Loucy (cell line): Measurements from ENCODE around the gene PALLD.

Experiments
- H2AFZ ChIP-seq: fragments of 200-600 bp; sonication (generic); 2 replicates; pipeline ENCODE4 v1.6.0; 2016; ENCODE audit warnings: antibody characterized with exemption, mild to moderate bottlenecking, low read length, moderate library complexity
- H3F3A ChIP-seq: fragments of 200-600 bp; 2 replicates; pipeline ENCODE4 v1.6.0; 2016; ENCODE audit warnings: antibody characterized with exemption, low read depth, mild to moderate bottlenecking
- H3K27me3 ChIP-seq: fragments of 200-600 bp; sonication (generic); 2 replicates; pipeline ENCODE4 v1.6.1; 2014; ENCODE audit warnings: low read length, mild to moderate bottlenecking; ENCODE audit not compliant: insufficient read depth, poor library complexity, severe bottlenecking
- H3K36me3 ChIP-seq: fragments of 200-600 bp; sonication (generic); 2 replicates; pipeline ENCODE4 v1.6.1; 2016; ENCODE audit warnings: low read length; ENCODE audit not compliant: insufficient read depth
- H3K4me1 ChIP-seq: fragments of 200-600 bp; sonication (generic); 2 replicates; pipeline ENCODE4 v1.5.1; 2014; ENCODE audit warnings: low read length, mild to moderate bottlenecking; ENCODE audit not compliant: insufficient read depth, poor library complexity, severe bottlenecking
- H3K4me2 ChIP-seq: fragments of 200-600 bp; sonication (generic); 2 replicates; pipeline ENCODE4 v1.6.0; 2014; ENCODE audit warnings: antibody characterized with exemption, low read length, low read depth, mild to moderate bottlenecking; ENCODE audit not compliant: poor library complexity, severe bottlenecking
- H3K4me3 ChIP-seq: fragments of 200-600 bp; sonication (generic); 2 replicates; pipeline ENCODE4 v1.5.1; 2014; ENCODE audit warnings: low read length, mild to moderate bottlenecking, mixed read lengths; ENCODE audit not compliant: poor library complexity, severe bottlenecking
- H3K79me2 ChIP-seq: fragments of 200-600 bp; sonication (generic); 2 replicates; pipeline ENCODE4 v1.6.1; 2014; ENCODE audit warnings: low read length; ENCODE audit not compliant: insufficient read depth
- H3K9ac ChIP-seq: fragments of 200-600 bp; sonication (generic); 2 replicates; pipeline ENCODE4 v1.6.0; 2014; ENCODE audit warnings: mild to moderate bottlenecking, low read depth, low read length, moderate library complexity; ENCODE audit not compliant: poor library complexity, severe bottlenecking
- H3K9me2 ChIP-seq: fragments of 200-600 bp; sonication (generic); replicated peaks from 2 replicates; pipeline ENCODE4 v1.6.1; 2016; ENCODE audit warnings: low read depth, low read length, mixed read lengths
- H3K9me3 ChIP-seq: fragments of 200-600 bp; sonication (generic); 2 replicates; pipeline ENCODE4 v1.6.1; 2014; ENCODE audit warnings: mild to moderate bottlenecking, antibody characterized with exemption, low read length, low read depth; ENCODE audit not compliant: insufficient read depth
- H4K20me1 ChIP-seq: fragments of 200-600 bp; sonication (generic); 2 replicates; pipeline ENCODE4 v1.6.0; 2014; ENCODE audit warnings: antibody characterized with exemption, low read length, mild to moderate bottlenecking; ENCODE audit not compliant: insufficient read depth, poor library complexity, severe bottlenecking
- CTCF ChIP-seq: fragments of 200-600 bp; sonication (generic); conservative IDR thresholded peaks from 2 replicates; pipeline ENCODE4 v1.5.1; 2014; ENCODE audit warnings: mild to moderate bottlenecking, antibody characterized with exemption, low read length
- EZH2phosphoT487 ChIP-seq: fragments of 200-600 bp; IDR thresholded peaks from 2 replicates; pipeline ENCODE4 v1.6.1; 2018; ENCODE audit warnings: antibody characterized with exemption, mild to moderate bottlenecking, moderate library complexity, borderline replicate concordance

Gene PALLD

GRCh38 chr4:168892475-168892874 is 395.6 kb downstream of the PALLD start:
- Histone ChIP-seq H3K4me1 (no peaks in the 10 kb centered on the region), H3K79me2 (no peaks in the 10 kb centered on the region), H3K27me3 (no peaks in the 10 kb centered on the region), H3K9ac (no peak overlapping the region), H4K20me1 (no peaks in the 10 kb centered on the region), H3F3A (no peaks in the 10 kb centered on the region), H3K4me2 (no peak overlapping the region), H3K9me2 (no peaks in the 10 kb centered on the region), H2AFZ (no peak overlapping the region), H3K9me3 (no peaks in the 10 kb centered on the region), H3K36me3 (peaks cover 55% of the 10 kb centered on the region), H3K4me3 (no peak overlapping the region)
- TF ChIP-seq CTCF = no peak

- Histone ChIP-seq H3K4me3 (no peak overlapping the region), H3K4me1 (no peaks in the 10 kb centered on the region), H3K79me2 (no peaks in the 10 kb centered on the region), H4K20me1 (no peaks in the 10 kb centered on the region), H3K9ac (no peak overlapping the region), H3K9me2 (no peaks in the 10 kb centered on the region), H3K4me2 (no peak overlapping the region), H3F3A (no peaks in the 10 kb centered on the region), H3K9me3 (no peaks in the 10 kb centered on the region), H3K36me3 (peaks cover 55% of the 10 kb centered on the region), H2AFZ (no peak overlapping the region), H3K27me3 (no peaks in the 10 kb centered on the region)
- TF ChIP-seq CTCF (no peak), EZH2phosphoT487 (no peak)
Observed at GRCh38 chr4:168893205-168893604, 396.4 kb downstream of the PALLD start.

DNA sequence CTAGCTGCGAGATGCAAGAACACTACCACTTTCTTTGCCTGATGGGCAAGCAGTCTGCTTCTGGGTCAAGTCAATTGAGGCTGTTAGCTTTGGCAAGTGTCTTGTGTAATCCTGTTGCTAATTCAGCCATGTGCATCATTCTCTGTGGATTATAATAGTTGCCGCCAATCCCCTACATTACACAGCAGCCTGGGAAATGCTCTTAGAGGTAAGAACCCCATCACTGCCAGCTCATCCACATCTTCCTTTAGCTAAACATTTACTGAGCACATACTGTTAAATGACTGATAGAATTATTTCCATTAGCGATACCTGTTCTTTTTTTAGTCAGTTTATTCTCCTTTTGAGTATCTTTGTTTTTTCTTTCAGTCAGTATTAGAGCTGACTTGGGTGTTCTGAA is 397.0 kb downstream of the PALLD start:
- TF ChIP-seq CTCF (no peak), EZH2phosphoT487 (no peak)
- Histone ChIP-seq H3K4me2 (no peak overlapping the region), H3K36me3 (peaks cover 58% of the 10 kb centered on the region)

More for the DNA sequence above, 397.0 kb downstream of the PALLD start:
- Histone ChIP-seq H3K9ac (no peak overlapping the region), H3K4me3 (no peak overlapping the region), H3K79me2 (no peaks in the 10 kb centered on the region), H3K9me3 (no peaks in the 10 kb centered on the region), H3K27me3 (no peaks in the 10 kb centered on the region), H4K20me1 (no peaks in the 10 kb centered on the region), H2AFZ (no peak overlapping the region), H3K4me1 (no peaks in the 10 kb centered on the region), H3K9me2 (no peaks in the 10 kb centered on the region), H3F3A (no peaks in the 10 kb centered on the region)
